H1 (cell line): ENCODE data around the gene CEL. TPM values are rescaled to one million over a fixed set of nuclear protein-coding genes. Genes with fewer than 3 reads are reported as not detected.

Experiments used
- CTCF ChIA-PET: fragments of 300-600 bp; sonication (Branson Sonifier 250); formaldehyde crosslinking; loops from one replicate; lab custom pipeline; 2021; ENCODE audit not compliant: partially characterized antibody; lab: Charles Lee
- POLR2A ChIA-PET: fragments of 300-600 bp; sonication (Branson Sonifier 250); formaldehyde crosslinking; loops from one replicate; lab custom pipeline; 2021; ENCODE audit warnings: inconsistent platforms; ENCODE audit not compliant: partially characterized antibody; lab: Charles Lee
- DNase-seq, 2 experiments: peaks; one replicate each; pipeline versions ENCODE4 v3.0.0 to v3.0.0-alpha.2; 2010 to 2022; ENCODE audit warnings: low spot score in 2 of 2, low read depth in 1 of 2, mixed read lengths in 1 of 2
- FAIRE-seq: peaks from 2 replicates; lab custom pipeline; 2011; peaks lifted over from hg19 to GRCh38; lab: Jason Lieb, UNC
- H2AFZ ChIP-seq: 2 replicates; pipeline ENCODE4 v1.8.1; 2012; ENCODE audit warnings: low read length, inconsistent platforms
- H2AK5ac ChIP-seq: 2 replicates; pipeline ENCODE4 v1.6.1; 2013; ENCODE audit warnings: low read depth, low read length
- H2BK120ac ChIP-seq: replicated peaks from 2 replicates; pipeline ENCODE3; 2013; ENCODE audit warnings: low read depth, low read length, inconsistent platforms
- H2BK12ac ChIP-seq: 2 replicates; pipeline ENCODE4 v1.6.1; 2013; ENCODE audit warnings: low read depth, low read length
- H2BK15ac ChIP-seq: 2 replicates; pipeline ENCODE4 v1.6.1; 2013; ENCODE audit warnings: low read length
- H2BK20ac ChIP-seq: 2 replicates; pipeline ENCODE4 v1.6.1; 2013; ENCODE audit warnings: low read length
- H2BK5ac ChIP-seq: 2 replicates; pipeline ENCODE4 v1.6.1; 2013; ENCODE audit warnings: low read depth, low read length
- H3K14ac ChIP-seq: 2 replicates; pipeline ENCODE4 v1.6.1; 2013; ENCODE audit warnings: inconsistent platforms; ENCODE audit not compliant: insufficient read length
- H3K18ac ChIP-seq: 2 replicates; pipeline ENCODE4 v1.6.1; 2013; ENCODE audit warnings: low read length; ENCODE audit errors: extremely low read depth
- H3K23ac ChIP-seq: 2 replicates; pipeline ENCODE4 v1.6.1; 2013; ENCODE audit warnings: inconsistent platforms; ENCODE audit not compliant: insufficient read length
- H3K23me2 ChIP-seq: 2 replicates; pipeline ENCODE4 v1.6.1; 2013; ENCODE audit warnings: low read depth, low read length
- H3K27ac ChIP-seq: 2 replicates; pipeline ENCODE4 v1.6.1; 2011; ENCODE audit warnings: low read depth, low read length, inconsistent platforms
- H3K27me3 ChIP-seq, 4 experiments: replicated peaks in 1 of 4; 1 replicate in 1 of 4; 2 replicates in 3 of 4; pipeline versions ENCODE4 v1.6.1 to v1.8.1; 2011 to 2013; ENCODE audit warnings: low read length in 3 of 4, mild to moderate bottlenecking in 3 of 4, inconsistent platforms in 2 of 4, mixed read lengths in 2 of 4, moderate library complexity in 1 of 4; ENCODE audit not compliant: control insufficient read depth in 3 of 4, insufficient read depth in 3 of 4; ENCODE audit errors: extremely low read depth in 1 of 4
- H3K36me3 ChIP-seq, 4 experiments: 2 replicates each; pipeline versions ENCODE4 v1.6.1 to v1.8.1; 2011 to 2013; ENCODE audit warnings: mild to moderate bottlenecking in 4 of 4, low read length in 3 of 4, moderate library complexity in 2 of 4, control low read depth in 1 of 4, inconsistent platforms in 1 of 4; ENCODE audit not compliant: insufficient read depth in 4 of 4, control insufficient read depth in 2 of 4
- H3K4ac ChIP-seq: replicated peaks from 2 replicates; pipeline ENCODE3; 2013; ENCODE audit warnings: low read length, low read depth, mixed read lengths, inconsistent platforms; ENCODE audit not compliant: insufficient read length
- H3K4me1 ChIP-seq, 4 experiments: replicated peaks in 1 of 4; 1 replicate in 1 of 4; 2 replicates in 3 of 4; pipeline versions ENCODE4 v1.6.1 to v1.8.1; 2011 to 2013; ENCODE audit warnings: low read length in 3 of 4, inconsistent platforms in 2 of 4, mixed read lengths in 1 of 4; ENCODE audit not compliant: insufficient read depth in 4 of 4, control insufficient read depth in 3 of 4
- H3K4me2 ChIP-seq, 2 experiments: 2 replicates each; pipeline versions ENCODE4 v1.6.1 to v1.8.1; 2011 to 2013; ENCODE audit warnings: low read depth in 2 of 2, low read length in 2 of 2, control low read depth in 1 of 2, inconsistent platforms in 1 of 2, mild to moderate bottlenecking in 1 of 2; ENCODE audit not compliant: insufficient read depth in 1 of 2
- H3K4me3 ChIP-seq, 4 experiments: fragments of 200-600, 300-600 bp in 1 of 4; sonication (generic), shearing (Covaris generic), sonication (Bioruptor Twin) in 1 of 4; 2 replicates each; pipeline versions ENCODE4 v1.5.1 to v1.8.1; 2011 to 2016; ENCODE audit warnings: low read length in 4 of 4, low read depth in 3 of 4, control low read depth in 2 of 4, inconsistent platforms in 2 of 4, mild to moderate bottlenecking in 2 of 4, mixed read lengths in 1 of 4, moderate library complexity in 1 of 4; ENCODE audit not compliant: insufficient read depth in 2 of 4; ENCODE audit errors: extremely low read depth in 1 of 4
- H3K56ac ChIP-seq: replicated peaks from 2 replicates; pipeline ENCODE3; 2013; ENCODE audit warnings: low read depth, mild to moderate bottlenecking, mixed read lengths, low read length, inconsistent platforms; ENCODE audit not compliant: insufficient read length
- H3K79me1 ChIP-seq: 2 replicates; pipeline ENCODE4 v1.6.1; 2013; ENCODE audit warnings: low read depth, low read length, control low read depth
- H3K79me2 ChIP-seq, 2 experiments: 2 replicates each; pipeline versions ENCODE4 v1.6.1 to v1.8.1; 2012 to 2013; ENCODE audit warnings: low read length in 2 of 2, mild to moderate bottlenecking in 2 of 2, inconsistent platforms in 1 of 2; ENCODE audit not compliant: insufficient read depth in 2 of 2, control insufficient read depth in 1 of 2
- H3K9ac ChIP-seq, 4 experiments: replicated peaks in 1 of 4; 1 replicate in 1 of 4; 2 replicates in 3 of 4; pipeline versions ENCODE4 v1.6.1 to v1.8.1; 2011 to 2013; ENCODE audit warnings: low read depth in 3 of 4, low read length in 3 of 4, control low read depth in 2 of 4, mild to moderate bottlenecking in 2 of 4, moderate library complexity in 2 of 4, inconsistent platforms in 1 of 4; ENCODE audit errors: extremely low read depth in 1 of 4
- H3K9me3 ChIP-seq, 2 experiments: 2 replicates each; pipeline versions ENCODE4 v1.6.1 to v1.8.1; 2012 to 2013; ENCODE audit warnings: mild to moderate bottlenecking in 2 of 2, moderate library complexity in 2 of 2, control low read depth in 1 of 2, inconsistent platforms in 1 of 2, low read depth in 1 of 2, low read length in 1 of 2, mixed read lengths in 1 of 2; ENCODE audit not compliant: insufficient read depth in 2 of 2
- H4K20me1 ChIP-seq, 2 experiments: replicated peaks in 1 of 2; 2 replicates each; pipeline versions ENCODE3 to v1.8.1; 2011 to 2013; ENCODE audit warnings: inconsistent platforms in 2 of 2, low read length in 2 of 2, mild to moderate bottlenecking in 1 of 2; ENCODE audit not compliant: insufficient read depth in 2 of 2, control insufficient read depth in 1 of 2
- H4K5ac ChIP-seq: 2 replicates; pipeline ENCODE4 v1.6.1; 2013; ENCODE audit warnings: low read length, low read depth, mixed read lengths, inconsistent platforms; ENCODE audit not compliant: insufficient read length
- H4K8ac ChIP-seq: 2 replicates; pipeline ENCODE4 v1.8.0; 2013; ENCODE audit warnings: mild to moderate bottlenecking, moderate library complexity, low read length, inconsistent platforms; ENCODE audit not compliant: insufficient read depth; ENCODE audit errors: extremely low read depth
- H4K91ac ChIP-seq: replicated peaks from 2 replicates; pipeline ENCODE3; 2013; ENCODE audit warnings: low read length, mixed read lengths, inconsistent platforms; ENCODE audit not compliant: insufficient read length
- BRCA1 ChIP-seq: IDR thresholded peaks from 2 replicates; pipeline ENCODE4 v1.6.1; 2012; ENCODE audit warnings: low read depth, low read length, improper control_type of control experiment
- CHD1 ChIP-seq: IDR thresholded peaks from 2 replicates; pipeline ENCODE4 v1.6.1; 2012; ENCODE audit warnings: low read depth, low read length, improper control_type of control experiment
- CREB1 ChIP-seq: IDR thresholded peaks from 2 replicates; pipeline ENCODE4 v1.6.1; 2012; ENCODE audit warnings: inconsistent platforms
- EGR1 ChIP-seq: IDR thresholded peaks from 2 replicates; pipeline ENCODE4 v1.6.1; 2011; ENCODE audit warnings: low read depth, low read length, borderline replicate concordance
- JUN ChIP-seq: IDR thresholded peaks from 2 replicates; pipeline ENCODE4 v1.6.1; 2011; ENCODE audit warnings: low read depth, mild to moderate bottlenecking, improper control_type of control experiment, low read length
- WGBS, 2 experiments: shearing (Covaris generic) in 1 of 2; methylation state at CpG; one replicate each; pipeline versions ENCODE4 v1.1.6 to v1.1.7; 2013 to 2015; ENCODE audit warnings: low lambda C conversion rate in 2 of 2, mixed read lengths in 2 of 2, inconsistent platforms in 1 of 2, low coverage in 1 of 2, missing lambda C conversion rate in 1 of 2; ENCODE audit not compliant: insufficient replicate concordance in 2 of 2, insufficient coverage in 1 of 2, insufficient read length in 1 of 2; ENCODE audit errors: extremely low coverage in 1 of 2, missing lambda C conversion rate in 1 of 2; 5-methylcytosine and 5-hydroxymethylcytosine counted together
- polyA plus RNA-seq, 7 experiments: library from polyadenylated mRNA; depleted of rRNA in 3 of 7; stranded (reverse) in 5 of 7; unstranded in 2 of 7; fragments of >200 nt in 5 of 7; fragments of 200-250 nt in 2 of 7; gene quantifications; 1 replicate in 5 of 7; 2 replicates in 1 of 7; 4 replicates in 1 of 7; pipeline versions ENCODE4 v1.2.1 to v1.2.3, GENCODE V29; 2011 to 2013; ENCODE audit warnings: missing spikeins in 2 of 7, mixed read lengths in 2 of 7
- total RNA-seq: library from RNA; stranded (reverse); fragmentation: NEBNext Ultra II Directional; extraction: Animal tissue kit (Norgen Biotek cat#: 25700); gene quantifications from 2 replicates; pipeline ENCODE4 v1.2.1, GENCODE V29; 2021

Gene CEL
- total and polyA plus RNA-seq, 2 of the 8 experiments (the other 6 are each of a cell fraction or from before 2014, with no cell fraction given) = 1.8 to 3.4 TPM

- no peaks in the 10 kb centered on the region for H3K23me2 ChIP-seq
- no peak overlapping the region for H3K4ac ChIP-seq
- H2BK120ac ChIP-seq = no peak overlapping the region
- no peak for FAIRE-seq
- no peak overlapping the region for H3K4me3 ChIP-seq
- H3K79me1 ChIP-seq = no peaks in the 10 kb centered on the region
- H2BK20ac ChIP-seq = no peak overlapping the region
- H2BK15ac ChIP-seq = no peak overlapping the region
- POLR2A ChIA-PET = interaction anchor here (1.3 to 2.1 kb wide), 3 partner anchors 9 to 16 kb away, joined by 3 to 5 read pairs (median 5); no protein-coding TSS in a partner anchor
- H3K4me1 ChIP-seq = peaks cover 4 to 9% (median 7%) of the 10 kb centered on the region in 4 experiments
- H3K14ac ChIP-seq = no peak overlapping the region
- TF ChIP-seq BRCA1 = no peak
- TF ChIP-seq JUN = no peak
- no peak for TF ChIP-seq CHD1
- TF ChIP-seq EGR1 = no peak
- TF ChIP-seq CREB1 = no peak
- TF ChIP-seq, all 59 proteins: peak for 0
- H2AFZ ChIP-seq = no peak overlapping the region
- no peak overlapping the region for H3K27ac ChIP-seq
- 88% methylated on average over 17 of the region's 17 CpGs; no CpG with 5 or more reads in 1 of the 2 experiments for WGBS, 2 experiments
- no peak overlapping the region for H2BK12ac ChIP-seq
- H4K20me1 ChIP-seq = peaks cover 0 to 1% of the 10 kb centered on the region in 2 experiments
- H3K23ac ChIP-seq = no peak overlapping the region
- no peaks in the 10 kb centered on the region for H3K79me2 ChIP-seq
- H2BK5ac ChIP-seq = no peak overlapping the region
- H3K27me3 ChIP-seq = no peaks in the 10 kb centered on the region
- no peak overlapping the region for H3K56ac ChIP-seq
- no peak overlapping the region for H3K18ac ChIP-seq
- CTCF ChIA-PET = interaction anchor here (0.9 to 1.5 kb wide), 3 partner anchors 11 to 310 kb away, joined by 3 to 4 read pairs (median 3); no protein-coding TSS in a partner anchor
- no peak overlapping the region for H4K8ac ChIP-seq
- H4K91ac ChIP-seq = no peak overlapping the region
- H3K9me3 ChIP-seq = no peaks in the 10 kb centered on the region
- no peak overlapping the region for H4K5ac ChIP-seq
- no peak overlapping the region for H3K4me2 ChIP-seq
- H2AK5ac ChIP-seq = no peak overlapping the region
- no peak for DNase-seq
- no peak overlapping the region for H3K9ac ChIP-seq
- H3K36me3 ChIP-seq = no peaks in the 10 kb centered on the region; a peak in 3 of 8 replicates
Observed at GRCh38 chr9:133065070-133065388, 3.2 kb downstream of the CEL start.
